NB4 (cell line): ENCODE data around the gene SLC2A4.

ENCODE experiments used
- CTCF ChIP-seq: IDR thresholded peaks from one replicate; pipeline ENCODE4 v1.5.1; 2012; ENCODE audit warnings: low read depth, low read length
- MAX ChIP-seq: IDR thresholded peaks from 2 replicates; pipeline ENCODE4 v1.6.1; 2011; ENCODE audit warnings: low read depth, low read length
- MYC ChIP-seq: IDR thresholded peaks from 2 replicates; pipeline ENCODE4 v1.6.1; 2011; ENCODE audit warnings: low read depth, low read length
- POLR2A ChIP-seq: IDR thresholded peaks from 2 replicates; pipeline ENCODE4 v1.6.1; 2011; ENCODE audit warnings: mild to moderate bottlenecking; ENCODE audit not compliant: insufficient read length; ENCODE audit errors: extremely low read depth

DNA sequence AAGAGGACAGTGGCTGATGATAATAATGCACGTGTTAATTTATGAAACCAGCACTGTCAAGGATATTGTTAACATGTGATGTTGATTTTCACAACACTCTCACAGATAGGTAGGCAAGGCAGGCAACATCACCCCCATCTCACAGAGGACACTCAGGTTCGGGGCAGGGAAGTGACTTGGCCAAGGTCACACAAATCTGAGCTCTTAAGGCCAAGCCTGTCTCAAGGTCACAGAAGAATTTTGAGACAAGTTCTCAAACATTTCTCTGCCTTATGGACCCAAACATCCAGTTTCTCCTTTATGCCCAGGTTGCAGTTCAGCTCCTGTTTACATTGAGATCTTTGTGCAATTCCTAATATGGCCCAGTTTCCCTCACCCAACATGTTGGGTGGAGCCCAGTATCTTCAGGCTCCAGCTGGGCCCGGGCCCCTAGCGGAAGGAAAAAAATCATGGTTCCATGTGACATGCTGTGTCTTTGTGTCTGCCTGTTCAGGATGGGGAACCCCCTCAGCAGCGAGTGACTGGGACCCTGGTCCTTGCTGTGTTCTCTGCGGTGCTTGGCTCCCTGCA lies 1.3 kb downstream of the SLC2A4 start:
- no peak for TF ChIP-seq CTCF
- TF ChIP-seq POLR2A = no peak
- TF ChIP-seq MAX = no peak
- no peak for TF ChIP-seq MYC
